GOT3 (cell line): ENCODE data around the gene LAMB1.
"Not testable (repeated sequence)": the region's sequence is repeated elsewhere in the genome, so short reads cannot be mapped to it uniquely, and the experiment has no call there.

Source experiments
- DNase-seq: peaks from one replicate; lab custom pipeline; 2025; ENCODE audit warnings: mixed read lengths; lab: John Stamatoyannopoulos, UW

Gene LAMB1

DNA sequence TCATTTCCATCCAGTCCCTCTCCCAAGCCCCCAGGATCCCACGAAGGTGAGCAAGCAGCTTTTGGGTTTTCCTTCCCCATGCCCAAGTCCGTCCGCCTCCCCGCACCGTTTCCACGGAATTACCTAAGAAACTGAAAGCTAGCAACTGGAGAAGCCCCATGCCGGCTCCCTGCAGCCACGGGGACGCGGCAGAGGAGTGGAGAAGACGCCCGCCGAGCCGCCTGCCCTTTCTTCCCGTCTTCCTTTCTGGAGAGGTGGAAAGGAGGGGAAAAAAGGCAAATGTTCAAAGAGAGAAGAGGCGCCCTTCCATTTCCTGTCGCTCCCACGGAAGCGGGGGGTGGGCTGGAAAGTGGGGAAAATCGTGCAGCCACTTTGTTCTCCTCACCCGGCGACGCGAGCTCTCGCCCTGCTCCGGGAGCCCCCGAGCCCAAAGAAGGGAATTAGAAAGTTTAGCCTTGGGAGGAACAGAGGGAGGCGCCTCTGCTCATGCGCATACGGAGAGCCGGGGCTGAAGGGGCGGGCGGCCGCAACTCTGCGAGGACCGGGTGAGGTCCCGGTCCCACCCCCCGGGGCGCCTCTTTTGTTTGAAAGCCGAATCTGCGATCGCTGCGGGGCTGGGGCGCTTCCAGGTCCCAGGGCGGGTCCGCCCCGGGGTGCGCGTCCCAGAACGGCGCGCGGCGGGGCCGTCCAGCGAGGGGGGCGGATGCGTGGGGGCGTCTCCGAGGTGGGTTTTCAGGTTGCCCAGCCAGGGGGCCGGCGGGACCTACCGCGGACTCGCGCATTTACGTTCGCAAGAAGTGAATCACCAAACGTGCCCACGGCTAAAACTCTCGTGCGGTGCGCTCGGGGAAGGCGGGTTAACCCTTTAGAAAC is at the start of gene LAMB1:
Gene LAMB1 (minus strand): TSS at position 436 of the 873 bp plus-strand sequence. CDS start 276 bp downstream, at position 160.
- DNase-seq, result no peak

DNA sequence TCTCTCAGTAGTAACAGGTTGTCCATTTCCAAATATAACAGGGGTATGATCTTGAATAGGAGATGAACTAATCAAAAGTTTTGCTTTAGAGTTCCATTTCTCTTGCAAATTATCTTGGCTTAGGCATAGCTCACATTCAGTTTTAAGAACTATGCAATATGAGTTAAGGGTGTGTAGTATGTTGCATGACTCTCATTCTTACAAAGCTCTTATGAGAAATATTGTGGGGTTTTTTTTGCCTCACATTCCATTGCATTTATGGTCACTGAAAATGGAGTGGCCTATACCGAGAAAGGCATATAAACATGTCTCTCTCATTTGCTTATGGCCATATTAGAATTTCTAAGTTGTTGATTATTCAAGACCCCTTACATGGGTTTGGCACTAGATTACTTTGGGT is 48.5 kb upstream of the LAMB1 start:
- no peak for DNase-seq

DNA sequence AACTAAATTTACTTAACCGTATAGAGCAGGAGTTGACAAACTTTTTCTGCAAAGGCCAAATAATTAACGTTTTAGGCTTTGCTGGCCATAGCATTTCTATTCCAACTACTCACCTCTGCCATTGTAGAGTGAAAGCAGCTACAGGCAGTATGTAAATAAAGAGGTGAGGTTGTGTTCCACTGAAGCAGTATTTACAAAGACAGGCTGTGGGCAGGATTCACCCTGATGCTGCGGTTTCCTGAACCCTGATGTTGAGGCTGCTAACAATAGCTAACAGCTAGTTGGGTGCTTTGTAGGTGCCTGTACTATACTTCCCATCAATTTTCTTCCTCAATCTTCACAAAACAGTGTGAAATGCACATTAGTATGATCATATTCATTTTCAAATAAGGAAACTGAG is 47.0 kb upstream of the LAMB1 start:
- DNase-seq, result no peak

DNA sequence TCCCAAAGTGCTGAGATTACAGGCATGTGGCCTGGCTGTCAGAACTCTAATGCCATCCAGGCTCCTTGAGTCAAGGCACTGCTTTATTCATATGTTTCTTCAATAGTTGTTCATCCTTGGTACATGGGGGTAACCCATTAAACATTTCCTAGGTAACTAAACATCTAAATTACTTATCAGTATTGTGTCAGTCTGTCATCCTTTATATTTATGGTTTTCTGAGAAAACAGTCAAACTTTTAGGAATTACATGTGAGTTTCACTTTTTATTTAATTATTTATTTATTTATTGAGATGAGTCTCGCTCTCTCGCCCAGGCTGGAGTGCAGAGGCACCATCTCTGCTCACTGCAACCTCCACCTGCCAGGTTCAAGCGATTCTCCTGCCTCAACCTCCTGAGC is 45.5 kb upstream of the LAMB1 start:
- no peak for DNase-seq

DNA sequence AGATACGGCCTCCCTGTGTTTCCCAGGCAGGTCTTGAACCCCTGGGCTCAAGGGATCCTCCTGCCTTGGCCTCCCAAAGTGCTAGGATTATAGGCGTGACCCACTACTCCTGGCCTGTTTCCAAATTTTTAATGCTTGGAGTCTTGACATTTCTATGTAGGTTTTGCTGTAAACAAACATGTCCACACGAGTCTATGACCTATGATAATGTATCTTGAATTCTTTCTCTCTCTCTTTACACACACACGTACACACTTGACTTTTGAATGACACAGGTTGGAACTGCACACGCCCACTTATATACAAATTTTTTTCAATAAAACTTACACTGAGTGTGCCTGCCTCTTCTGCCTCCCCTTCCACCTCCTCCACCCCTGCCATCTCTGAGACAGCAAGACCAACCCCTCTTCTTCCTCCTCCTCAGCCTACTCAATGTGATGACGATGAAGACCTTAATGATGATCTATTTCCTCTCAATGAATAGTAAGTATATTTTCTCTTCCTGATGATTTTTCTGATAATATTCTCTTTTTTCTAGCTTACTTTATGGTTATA is 44.1 kb upstream of the LAMB1 start:
- no peak for DNase-seq

DNA sequence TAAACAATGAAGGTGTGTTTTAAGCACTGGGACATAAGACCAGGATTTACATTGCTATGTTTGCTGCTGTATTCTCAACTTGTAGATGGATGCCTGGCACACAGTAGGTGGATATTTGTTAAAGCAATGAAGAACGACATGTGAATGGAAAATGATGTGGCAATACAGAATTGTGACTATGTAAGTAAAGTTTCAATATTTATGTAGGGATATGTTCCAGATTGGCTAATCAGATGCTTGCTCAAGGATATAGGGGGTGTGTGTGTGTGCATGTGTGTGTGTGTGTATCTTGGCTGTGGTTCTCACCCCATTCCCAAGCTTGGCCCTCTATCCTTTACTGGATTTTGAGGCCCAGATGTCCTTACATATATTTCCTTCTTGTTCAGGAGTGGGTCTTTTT is 42.7 kb upstream of the LAMB1 start:
- no peak for DNase-seq

DNA sequence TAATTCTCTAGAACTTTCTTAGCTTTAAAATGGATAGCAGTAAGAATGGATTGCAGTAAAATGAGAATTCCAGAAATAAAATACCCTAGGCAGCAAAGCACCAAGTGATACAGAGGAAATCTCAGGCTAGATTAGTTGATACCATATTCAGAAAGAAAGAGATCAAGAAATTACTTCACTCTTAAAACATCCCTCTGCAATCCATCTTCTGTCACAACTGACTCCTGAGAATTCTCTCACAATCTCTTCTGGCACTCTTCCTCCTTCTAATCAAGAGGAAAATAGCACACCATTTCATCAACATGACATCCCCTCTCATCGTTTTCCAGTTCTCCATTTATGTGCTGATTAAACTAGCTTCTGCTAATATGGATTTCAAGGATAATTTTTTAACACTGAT is 42.2 kb upstream of the LAMB1 start:
- DNase-seq, result no peak

DNA sequence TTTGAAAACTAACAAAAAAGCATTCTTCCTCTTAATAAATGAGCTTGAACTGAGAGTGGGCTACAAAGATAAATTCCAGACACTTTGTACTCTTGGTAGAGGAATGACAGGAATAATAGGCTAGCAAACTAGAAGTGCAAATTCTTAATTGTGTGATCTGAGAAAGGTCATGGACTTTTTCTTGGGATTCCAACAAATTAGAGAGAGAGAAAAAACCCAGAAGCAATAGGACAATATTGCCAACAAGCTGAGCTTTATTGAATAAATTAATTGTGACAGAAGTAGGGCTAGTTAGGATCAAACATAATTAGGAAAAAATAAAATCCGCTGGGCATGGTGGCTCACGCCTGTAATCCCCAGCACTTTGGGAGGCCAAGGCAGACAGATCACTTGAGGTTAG is 41.4 kb upstream of the LAMB1 start:
- no peak for DNase-seq

DNA sequence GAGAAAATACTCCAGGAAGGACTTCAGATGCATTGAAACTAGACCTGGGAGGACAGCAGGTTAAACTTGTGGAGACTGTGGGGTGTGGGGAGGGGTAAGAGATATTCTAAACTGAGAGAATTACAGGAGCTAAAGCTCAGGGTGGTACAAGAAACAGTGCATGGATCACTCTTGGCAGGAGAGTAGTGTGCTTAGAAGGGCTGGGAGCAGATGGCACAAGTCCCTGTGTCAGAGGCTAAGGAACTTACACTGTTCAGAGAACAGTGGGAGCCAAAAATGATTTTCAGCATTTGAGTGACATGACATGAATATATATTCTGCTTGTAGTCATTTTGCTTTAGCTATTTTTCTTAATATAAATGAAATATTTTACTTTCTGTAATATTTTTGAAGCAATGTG is 36.0 kb upstream of the LAMB1 start:
- no peak for DNase-seq

DNA sequence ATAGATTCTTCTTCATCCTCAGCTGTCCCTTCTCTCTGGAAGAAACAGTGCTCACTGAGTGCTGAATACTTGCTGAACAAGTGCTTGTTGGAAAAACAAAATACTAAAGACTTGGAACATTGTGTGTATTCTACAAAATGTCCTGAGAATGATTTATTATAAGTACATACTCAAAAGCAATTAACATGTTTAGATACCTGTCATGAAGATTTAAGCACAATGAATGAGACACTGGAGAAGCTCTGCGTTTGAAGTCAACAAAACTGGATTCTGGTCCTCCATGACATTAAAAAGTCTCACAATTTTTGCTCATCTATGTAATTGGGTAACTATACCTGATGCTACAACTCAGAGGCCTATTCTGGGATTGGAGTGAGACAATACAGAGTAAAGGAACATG is 34.8 kb upstream of the LAMB1 start:
- no peak for DNase-seq

DNA sequence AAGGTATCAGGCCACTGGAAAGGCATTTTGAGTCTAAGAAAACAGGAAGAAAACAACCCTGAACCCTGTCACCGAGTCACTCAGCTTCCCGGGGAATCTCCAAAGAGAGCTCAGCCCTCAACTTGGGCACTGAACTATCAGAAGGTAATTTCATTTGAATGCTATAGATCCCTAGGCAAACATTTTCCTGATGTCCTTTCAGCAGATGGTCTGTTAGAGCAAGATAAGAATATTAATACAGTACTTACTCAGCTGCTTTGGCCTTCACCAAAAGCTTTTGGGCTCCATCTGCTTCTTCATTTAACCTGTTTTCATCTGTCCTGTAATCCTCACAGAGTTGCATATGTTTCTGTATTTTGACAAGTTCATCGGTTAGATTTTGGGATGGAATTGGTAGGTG is 34.2 kb upstream of the LAMB1 start:
- no peak for DNase-seq

DNA sequence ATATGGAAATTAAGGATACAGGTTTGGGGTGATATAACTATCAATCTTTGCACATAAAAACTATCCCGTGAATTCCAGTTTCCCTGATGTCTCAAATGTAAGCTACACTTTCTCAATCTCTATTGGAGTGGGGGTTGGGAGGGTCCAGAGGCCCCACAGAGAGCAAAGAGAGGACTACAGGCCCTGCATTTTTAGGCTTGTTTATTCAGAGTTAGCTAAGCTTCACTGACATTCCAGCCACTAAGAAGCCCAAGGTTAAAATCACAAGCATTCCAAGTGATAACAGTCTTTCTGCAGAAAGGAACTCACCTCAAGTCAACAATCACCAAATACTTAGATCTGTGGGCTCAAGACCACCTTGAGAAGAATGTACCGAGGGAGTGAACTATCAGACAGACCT is 31.6 kb upstream of the LAMB1 start:
- DNase-seq, result no peak

DNA sequence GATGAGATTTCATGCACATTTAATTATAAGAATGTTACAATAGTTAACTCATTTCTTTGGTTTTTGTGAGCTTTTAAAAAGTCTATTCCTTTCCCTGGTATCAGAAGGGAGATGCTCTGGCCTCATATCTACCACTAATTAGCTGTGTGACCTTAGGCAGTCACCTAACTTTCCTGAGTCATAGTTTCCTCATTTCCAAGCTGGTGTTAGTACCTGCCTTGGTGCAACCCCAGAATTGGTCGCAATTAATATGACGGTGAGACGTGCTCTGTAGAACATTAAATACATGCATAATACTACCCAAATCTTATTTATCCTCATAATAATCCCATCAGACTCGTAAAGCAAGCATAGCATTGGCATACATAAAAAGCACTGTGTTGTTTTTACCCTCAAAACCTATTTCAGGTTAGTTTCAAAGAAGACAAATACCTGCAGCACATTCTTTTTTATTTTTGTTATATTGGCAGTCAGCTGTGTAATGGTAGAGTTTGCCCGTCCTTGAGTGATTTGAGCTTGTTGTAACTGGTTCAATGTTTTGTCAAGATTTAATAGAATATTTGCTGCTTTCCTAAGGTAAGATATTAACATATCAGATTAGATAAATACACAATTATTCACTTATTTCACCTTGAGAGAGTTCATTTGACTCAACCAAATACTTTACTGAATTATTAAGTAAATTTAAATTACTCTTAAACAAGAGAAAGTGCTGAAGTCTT is 31.0 kb upstream of the LAMB1 start:
- DNase-seq, result no peak

DNA sequence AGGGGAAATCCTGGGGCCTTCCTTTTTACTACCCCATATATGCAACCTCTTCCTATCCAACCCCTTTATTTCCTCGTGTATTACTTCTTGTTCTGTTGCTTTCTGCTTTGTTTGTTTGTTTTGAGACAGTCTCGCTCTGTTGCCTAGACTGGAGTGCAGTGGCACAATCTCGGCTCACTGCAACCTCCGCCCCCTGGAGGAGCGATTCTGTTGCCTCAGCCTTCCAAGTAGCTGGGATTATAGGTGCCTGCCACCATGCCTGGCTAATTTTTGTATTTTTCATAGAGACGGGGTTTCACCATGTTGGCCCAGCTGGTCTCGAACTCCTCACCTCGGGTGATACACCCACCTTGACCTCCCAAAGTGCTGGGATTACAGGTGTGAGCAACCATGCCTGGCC is 30.3 kb upstream of the LAMB1 start:
- DNase-seq, result not testable (repeated sequence)

DNA sequence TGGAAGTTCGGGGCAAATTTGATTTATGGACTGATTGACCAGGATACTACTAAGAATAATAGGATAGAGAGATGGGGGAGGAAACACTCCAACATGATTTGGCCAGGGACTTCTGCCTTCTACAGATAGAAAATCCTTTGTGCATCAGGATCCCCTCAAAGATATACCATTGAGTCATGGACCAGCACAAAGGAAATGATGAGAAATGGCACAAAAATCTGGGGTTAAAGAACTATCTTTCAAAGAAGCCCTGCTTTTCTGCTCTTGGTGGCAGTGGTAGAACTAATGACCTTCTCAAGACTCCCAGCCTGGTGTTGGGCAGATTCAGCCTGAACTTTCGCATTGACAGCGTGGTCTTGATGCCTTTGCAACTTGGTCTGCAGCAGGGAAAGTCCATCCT is 27.6 kb upstream of the LAMB1 start:
- no peak for DNase-seq

DNA sequence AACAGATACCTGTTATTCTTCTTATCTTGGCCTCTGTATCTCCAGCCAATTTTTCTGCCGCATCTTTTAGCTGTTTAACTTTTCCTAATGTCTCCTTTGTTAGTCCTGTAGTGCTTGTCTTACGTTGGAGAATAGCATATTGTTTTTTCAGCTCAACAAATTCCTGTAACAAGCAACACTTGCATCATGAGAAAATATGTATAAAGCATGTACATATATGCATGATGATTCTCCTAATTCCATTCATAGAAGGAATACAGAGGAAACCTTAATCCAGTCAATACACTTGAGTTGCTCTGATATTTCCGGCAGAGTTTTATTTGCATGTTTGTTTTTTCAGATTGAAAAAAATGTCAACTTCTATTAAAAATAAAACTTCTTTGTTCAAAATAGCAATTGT is 26.1 kb upstream of the LAMB1 start:
- DNase-seq, result no peak

DNA sequence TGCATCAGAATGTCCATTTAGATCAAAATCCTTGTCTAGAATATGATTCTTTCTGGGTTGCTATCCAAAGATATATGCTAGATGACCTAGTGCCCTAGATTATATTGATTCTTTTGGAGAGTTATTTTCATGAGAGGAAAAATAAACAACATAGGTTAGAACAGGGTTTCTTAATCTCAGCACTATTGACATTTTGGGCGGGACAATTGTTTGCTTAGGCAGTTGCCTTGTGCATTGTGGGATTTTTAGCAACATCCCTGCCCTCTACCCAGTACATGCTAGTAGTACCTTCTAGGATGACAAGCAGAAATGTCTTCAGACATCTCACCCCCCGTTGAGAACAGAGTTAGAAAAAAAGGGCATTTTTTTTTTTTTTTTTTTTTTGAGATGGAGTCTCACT is 25.1 kb upstream of the LAMB1 start:
- DNase-seq, result no peak

DNA sequence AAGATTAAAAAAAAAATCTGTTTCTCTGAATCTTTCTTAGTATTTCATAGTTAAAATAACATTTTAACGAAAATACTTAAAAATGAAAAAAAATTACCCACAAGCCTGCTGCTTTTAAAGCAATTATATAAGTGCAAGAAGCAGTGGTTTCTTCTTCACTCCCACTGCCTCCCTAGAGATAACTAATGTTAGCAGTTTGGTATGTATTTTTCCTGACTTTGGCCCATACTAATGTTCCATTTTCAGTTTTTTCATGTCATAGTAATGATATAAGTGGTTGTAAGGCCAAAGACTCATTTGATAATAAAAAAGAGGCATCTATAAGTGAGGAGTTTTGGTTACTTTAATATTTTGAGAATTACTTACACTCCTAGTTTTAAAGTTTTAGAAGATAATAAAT is 24.3 kb upstream of the LAMB1 start:
- DNase-seq, result no peak

DNA sequence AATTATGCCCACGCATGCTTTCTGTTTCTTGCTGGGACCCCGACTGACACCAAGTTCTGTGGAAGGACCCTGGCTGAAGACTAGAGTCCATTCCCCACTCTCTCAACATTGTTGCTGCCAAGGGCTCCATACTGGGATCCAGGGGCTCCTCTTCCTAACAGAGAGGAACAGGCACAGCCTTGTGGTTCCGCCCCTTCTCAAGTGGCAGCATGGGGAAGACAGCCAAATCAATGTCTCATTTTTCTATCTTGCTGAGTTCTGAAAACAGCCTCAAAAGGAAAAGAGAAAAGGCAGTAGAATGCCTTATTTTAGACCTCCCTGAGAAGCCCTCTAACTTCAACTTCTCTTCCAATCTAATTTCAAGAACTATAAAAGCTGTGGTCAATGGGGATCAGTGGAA is 23.7 kb upstream of the LAMB1 start:
- no peak for DNase-seq

DNA sequence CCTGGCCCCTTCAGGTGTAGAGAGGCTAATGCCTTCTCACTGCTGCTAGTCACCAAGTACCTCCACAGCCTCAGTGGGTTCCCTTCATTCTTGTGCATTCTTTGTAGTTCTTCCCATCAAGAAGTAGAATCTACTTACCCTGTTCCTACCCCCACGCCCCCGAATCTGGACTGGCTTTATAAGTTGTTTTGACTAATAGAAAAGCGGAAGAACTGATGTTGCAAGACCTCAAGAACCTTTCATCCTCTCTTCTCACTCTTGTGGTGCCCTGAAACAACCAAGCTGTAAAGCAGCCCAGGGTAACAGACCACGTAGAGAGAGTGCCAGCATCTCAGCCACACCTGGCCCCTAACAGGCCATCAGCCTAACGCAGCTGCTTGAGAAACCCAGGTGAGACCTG is 23.2 kb upstream of the LAMB1 start:
- no peak for DNase-seq

DNA sequence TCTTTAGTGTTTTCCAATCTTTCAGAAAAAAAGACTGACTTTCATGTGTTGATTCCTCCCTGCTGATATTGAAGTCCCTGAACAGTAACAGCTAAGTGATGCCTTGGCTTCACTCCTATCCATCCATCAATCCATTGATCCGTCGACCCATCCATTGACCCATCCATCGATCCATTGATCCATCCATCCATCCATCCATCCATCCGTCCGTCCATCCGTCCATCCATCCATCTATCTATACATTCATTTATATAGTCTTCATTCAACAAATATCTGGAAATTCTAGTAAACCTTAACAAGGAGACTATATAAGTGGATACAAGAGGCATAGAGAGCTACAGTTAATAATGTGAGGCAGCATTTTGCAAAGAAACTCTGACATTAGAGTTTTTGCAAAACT is 21.6 kb upstream of the LAMB1 start:
- DNase-seq, result no peak

DNA sequence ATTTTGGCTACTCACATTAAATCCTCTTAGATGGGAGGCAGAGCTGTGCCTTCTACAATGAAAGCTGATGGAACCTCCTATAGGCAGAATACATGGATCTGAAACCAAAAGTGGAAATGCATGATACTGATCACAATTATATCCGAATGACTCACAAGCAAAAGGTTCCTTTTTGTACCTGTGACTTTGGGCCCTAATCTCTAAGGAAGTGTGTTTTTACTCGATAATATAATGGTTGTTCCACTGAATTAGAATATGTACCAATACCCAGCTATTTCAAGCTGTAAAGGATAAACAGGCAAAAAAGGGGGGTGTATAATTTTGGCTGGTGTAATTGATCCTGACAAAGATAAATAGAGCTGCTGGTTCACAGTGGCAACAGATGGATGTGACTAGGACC is 17.6 kb upstream of the LAMB1 start:
- DNase-seq, result no peak

DNA sequence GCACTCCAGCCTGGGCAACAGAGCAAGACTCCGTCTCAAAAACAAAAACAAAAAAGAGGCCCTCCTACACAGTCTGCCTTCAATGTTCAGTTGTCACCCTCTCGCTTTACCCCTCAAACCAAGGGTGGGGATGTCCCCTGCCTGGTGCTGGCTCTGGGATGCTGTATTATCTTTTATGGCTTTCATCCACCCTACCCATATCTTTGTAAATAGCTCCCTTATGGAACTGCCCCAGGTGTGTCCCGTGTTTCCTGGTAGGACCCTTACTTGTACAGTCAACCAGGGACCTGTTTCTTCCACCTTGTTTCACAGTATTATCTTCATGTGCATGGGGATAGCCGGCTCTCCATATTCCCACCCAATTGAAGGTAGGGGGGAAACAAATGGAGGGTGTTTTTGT is 15.7 kb upstream of the LAMB1 start:
- DNase-seq, result no peak
